NAMALWA (cell line): ENCODE results near the gene PTPN5.

Experiments
- DNase-seq: peaks from one replicate; pipeline ENCODE4 v3.0.0-alpha.2; 2015; ENCODE audit warnings: low spot score

The PTPN5 gene

DNA sequence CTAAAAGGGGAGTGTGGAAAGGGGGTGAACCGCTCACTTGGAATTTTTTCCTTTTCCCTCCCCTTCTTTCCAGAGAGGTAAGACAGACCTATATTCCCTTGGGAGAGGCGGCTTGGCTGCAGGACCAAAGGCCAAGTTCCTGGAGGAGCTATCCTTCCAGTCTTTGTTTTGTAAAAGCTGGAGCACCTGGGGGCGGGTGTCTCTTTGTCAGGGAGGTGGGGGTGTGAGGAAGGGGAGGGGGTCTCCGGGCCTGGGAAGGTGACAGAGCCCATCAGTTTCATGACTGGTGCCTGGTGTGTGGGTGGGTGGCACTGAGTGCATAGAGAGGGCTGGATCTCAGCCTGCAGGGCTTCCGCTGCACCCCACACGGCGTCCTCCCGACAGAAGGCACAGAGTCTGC, 18.5 kb downstream of the PTPN5 start:
- no peak for DNase-seq

DNA sequence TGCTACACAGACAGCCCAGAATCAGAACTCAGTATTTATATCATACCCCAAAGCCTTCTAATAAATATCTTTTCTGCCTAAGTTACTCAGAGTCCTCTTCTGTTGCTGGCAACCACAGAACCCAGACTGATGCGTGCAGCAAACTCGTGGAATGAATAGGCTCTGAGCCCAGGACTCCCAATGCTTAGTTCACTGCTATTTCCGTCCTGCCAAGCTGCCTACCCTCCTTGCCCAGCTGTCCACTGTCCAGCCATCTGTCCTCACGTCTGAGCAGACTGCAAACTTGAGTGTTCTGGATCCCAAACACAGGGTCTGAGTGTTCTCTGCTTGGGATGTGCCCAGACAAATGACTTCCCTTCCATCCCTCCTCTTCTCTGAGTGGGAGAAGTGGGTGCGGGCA, 19.4 kb downstream of the PTPN5 start:
- no peak for DNase-seq

DNA sequence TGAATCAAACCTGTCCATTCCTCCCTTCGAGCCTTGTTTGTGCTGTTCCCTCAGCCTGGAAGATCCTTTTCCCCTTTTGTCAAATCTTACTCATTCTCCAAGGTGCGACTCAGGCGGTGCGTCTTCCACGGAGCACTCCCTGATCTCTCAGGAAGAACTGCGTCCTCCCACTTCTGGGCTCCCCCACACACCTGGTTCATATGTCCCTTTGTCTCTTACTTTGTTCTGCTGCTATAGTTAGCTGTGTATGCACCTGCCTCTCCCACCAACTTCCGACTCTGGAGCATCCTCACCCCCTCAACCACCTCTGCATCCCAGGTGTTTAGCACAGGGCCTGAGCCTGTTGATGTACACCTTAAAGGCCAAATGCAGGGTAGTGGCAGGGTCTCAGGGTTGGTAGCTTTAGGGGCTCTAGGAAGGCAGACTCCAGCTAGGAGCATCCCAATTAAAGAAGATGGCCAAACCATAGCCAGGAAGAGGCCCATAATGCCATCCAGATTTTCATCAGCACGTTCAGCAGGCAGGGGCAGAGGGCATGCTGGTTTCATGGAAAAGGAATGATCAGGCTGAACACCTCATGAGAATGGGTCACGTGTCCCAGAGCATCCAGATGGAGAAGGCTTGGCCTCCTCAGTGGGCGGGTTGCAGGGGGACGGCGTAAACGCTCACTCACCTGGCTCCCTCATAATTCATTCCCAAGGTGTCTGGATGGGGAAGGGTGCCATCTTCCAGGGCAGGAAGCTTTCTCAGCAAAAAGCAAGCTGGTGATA, 20.1 kb downstream of the PTPN5 start:
- DNase-seq, result no peak

DNA sequence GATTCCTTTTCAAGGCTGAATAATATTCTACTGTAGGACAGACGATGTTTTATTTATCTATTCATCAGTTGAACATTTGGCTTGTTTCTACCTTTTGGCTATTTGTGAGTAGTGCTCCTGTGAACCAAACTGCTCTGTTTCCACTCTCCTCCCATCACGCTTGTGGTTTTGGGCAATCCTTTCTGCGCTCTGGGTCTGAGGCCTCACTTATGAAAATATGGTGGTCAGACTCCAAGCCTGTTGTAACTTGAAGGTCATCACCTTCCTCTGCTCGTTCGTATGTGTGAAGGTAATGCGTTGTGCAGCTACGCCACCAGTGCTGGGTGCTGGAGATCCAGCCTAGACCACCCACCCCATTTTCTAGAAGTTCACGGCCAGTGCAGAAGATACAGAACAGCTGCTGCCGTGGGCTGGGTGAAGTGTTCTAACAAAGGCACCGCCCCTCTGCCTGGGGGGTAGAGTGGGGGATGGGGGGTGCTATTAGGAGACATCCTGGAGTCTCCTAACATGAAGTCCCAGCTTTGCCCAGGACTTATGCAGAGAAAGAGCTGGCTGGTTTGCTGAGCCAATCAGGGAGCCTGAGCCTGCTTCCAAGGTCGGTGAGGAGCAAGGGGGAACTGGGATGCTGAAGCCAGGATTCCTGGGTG, 21.0 kb downstream of the PTPN5 start:
- no peak for DNase-seq

DNA sequence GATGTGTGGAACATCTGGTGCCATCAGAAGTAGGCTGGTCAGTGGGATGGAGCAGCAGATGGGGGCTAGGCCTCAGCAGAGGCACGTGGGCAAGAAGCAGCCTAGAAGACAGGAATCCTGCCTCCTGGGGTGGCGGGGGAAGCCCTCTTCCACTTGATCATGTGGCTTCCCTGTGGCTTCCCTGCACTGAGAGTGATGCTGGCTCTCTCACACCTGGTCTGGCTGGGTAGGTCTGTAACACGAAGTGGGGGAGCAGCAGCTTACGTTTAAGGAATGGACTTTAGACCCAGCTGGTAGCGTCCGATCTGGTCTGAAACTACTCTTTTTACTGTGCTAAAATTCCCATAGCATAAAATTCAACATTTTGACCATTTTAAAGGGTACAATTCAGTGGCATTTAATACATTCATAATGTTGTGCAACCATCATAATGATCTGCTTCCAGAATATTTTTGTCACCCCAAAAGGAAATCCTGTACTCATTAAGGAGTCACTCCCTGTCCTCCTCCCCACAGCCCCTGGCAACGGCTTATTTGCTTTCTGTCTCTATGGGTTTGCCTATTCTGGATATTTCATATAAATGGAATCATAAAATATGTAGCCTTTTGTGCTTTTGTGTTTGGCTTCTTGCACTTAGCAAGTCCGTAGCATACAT, 21.7 kb downstream of the PTPN5 start:
- DNase-seq, result no peak

DNA sequence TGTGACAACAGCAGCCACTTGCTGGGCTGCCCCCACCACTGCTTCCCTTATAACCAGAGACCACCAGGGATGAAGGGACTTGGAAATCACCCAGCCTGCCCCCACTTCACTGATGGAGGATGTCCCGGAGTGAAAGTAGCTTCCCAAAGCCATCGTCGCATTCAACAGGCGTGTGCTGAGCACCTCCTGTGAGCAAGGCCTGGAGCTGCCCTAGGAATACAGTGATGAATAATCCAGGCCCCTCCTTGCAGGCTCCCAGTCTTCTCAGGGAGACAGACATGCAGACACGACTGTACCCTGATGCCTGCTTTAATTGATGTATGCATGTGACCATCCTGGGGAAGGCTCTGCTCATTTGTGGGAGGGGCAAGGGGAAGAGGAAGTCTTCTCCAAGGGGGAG, 22.6 kb downstream of the PTPN5 start:
- DNase-seq, result no peak

DNA sequence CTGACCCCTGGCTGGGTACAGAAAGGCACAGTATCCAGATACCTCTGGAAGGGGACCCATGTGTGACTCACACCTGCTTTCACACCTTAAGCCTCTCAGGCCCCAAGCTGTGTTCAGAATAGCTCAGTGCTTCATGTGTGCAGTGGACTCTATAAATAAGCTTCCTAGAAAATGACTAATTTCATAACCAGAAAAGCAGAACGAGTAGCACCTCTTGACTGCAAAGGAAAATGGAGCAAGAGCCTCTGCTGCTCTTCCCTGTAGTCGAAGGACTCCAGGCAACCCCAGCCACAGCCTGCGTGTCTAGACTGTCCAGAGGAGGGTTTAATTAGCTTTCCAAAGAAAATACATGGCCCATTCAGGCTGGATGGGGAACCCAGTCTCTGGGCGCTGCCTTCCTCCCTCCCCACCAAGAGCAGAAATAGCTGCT, 23.1 kb downstream of the PTPN5 start:
- DNase-seq, result no peak

DNA sequence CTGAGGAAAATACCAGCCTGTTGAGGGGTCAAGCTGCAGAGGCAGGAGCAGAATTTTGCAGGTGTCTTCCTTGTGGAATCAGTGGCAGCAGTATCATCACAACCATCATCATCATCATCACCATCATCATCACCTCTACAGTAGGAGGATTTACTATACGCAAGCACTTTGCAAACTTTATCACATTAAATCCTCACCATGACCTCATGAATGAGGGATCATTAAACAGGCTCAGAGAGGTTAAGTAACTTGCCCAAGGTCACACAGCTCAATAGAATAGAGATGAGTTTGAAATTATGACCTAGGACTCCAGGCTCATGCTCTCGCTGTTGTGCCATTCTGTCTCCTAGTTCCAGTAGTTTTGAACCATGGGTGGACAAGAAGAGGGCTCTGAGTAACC, 25.6 kb downstream of the PTPN5 start:
- DNase-seq, result no peak

DNA sequence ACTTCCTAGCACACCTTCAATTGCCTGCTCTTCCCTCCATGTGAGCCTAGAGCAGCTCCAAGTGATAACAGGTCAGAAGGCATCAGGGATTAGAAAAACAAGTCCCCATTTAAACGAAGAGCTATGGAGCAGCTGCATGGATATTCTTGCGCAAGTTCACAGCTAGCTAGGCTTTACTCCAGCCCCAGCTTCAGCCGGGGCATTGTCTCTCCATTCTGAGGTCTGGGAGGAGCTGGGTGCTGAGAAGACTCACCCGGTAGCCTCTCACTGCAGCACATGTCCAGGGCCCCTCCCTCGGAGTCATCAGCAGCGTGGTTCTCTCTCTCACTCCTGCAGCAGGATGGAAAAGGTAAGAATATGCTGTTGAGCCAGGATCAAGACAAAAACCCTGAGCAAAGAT, 26.0 kb downstream of the PTPN5 start:
- no peak for DNase-seq

DNA sequence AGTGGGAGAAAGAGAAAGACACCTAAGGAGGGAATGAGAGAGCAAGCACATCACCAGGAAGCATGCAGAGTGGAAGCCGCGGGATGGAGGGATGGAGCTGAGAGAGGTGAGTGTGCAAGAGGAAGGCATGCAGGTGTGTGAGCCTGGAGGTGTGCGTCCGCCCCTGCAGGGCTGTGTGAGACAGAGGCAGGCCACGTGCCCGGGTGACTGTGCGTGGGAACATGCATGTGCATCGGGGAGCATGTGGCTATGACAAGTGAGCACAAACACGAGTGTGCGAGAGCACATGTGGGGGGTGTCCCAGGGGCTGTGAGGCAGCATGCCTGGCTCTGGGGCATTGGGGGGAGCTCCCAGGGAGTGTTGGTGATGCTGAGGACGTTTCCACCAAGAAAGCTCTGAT, 29.9 kb downstream of the PTPN5 start:
- no peak for DNase-seq

DNA sequence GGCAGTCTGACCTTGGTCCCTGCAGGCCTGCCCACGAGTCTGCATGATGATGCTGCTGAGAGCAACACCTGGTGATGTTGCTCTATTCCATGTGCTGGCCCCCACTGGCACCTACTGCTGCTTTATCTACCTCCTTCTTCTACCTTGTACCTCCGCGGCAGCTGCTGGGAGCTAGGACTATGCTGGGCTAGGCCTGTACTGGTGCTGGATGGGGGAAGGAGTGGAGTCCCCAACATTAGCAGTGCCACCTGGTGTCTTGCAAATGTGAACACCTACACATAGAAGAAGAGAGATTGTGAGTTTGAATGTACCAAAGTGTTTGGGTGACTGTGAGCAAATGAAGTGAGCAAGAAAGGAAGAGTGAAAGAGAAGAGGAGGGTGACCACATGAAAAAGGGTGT, 30.5 kb downstream of the PTPN5 start:
- no peak for DNase-seq

DNA sequence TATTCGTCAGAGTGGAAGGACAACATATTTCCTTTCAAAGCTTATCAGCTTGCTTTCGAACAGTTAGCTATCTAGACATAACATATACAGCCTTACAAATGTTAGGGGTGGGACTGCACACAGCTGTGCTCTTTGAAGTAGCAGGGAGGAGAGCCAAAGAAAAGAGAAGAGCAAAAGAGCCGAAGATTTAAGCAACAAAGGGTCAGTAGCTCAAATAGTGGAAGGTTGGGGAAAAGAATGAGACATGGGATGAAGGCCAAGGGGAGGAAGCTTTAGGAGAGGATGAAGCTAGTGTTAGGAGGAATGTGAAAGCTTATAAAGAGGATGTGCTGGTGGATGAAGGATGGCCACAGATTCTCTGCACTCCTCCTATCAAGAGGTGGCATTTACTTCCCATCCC, 33.8 kb downstream of the PTPN5 start:
- no peak for DNase-seq

DNA sequence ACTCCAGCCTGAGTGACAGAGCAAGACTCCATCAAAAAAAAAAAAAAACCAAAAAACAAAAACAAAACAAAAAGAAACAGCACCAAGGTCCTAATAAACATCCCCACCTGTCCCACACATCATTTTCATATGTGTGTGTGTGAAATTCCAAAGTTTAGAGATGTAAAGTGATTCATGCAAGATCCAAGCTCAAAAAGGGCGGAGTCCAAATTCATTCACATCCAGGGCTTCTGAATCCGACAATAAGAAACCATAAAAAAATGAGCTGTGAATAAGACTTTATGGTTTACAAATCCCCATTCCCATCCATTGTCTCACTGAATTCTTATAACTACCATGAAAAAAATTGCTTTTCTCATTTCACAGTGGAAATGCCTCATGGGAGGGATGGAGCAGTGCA, 34.7 kb downstream of the PTPN5 start:
- DNase-seq, result no peak

DNA sequence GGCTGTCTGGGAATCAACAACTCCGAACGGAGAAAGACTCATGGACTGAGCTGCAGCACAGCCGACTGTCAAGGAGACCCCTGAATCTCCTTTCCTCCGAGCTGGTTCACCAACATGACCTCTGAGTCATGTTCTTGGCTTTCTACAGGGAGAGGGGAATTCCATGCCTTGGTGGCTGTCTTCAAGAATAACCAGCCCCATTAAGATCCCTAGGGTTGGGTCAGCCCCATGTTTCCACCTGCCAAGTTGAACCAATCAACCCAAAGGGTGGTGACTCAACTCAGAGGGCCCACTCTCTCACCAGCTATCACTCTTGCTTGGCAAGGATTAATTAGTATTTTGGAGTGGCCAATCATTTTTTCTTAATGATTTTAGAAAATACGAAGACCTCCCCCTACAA, 37.3 kb downstream of the PTPN5 start:
- DNase-seq, result no peak

DNA sequence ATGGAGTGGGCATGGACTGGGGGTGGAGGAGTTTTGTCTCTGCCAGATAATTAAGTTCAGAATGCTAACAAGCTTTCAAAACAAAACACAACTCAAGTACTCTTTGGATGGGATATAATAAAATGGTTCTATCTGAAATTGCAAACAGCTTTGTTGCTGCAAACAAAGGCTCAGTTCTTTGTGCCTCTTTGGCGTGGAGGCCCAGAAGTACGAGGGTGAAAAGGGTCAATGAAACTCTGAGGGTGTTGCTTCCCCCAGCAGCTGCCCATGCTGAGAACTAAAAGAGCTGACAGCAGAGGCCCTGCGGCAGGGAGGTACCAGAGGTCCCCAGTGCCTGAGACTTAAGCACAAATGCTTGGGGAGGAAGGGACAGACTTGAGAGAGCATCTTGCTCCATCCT, 39.1 kb downstream of the PTPN5 start:
- DNase-seq, result no peak

DNA sequence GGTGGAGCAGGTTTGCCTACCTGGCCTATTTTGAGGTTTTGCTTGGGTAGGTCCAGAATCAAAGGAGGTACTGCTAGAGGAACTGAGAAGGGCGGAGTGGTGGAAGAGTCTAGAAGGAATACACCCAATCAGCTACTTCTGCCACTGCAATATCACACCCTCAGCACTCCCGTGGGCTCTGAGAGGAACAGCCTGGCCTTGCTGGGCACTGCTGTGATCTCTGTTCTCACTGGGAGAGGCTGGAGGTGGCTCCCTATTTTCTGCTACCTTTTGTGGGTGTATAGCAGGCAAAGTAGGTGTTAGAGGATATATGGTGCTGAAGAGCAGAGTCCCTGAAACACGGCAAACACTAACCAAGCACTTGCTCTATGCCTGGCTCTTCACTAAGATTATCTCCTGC, 40.7 kb downstream of the PTPN5 start:
- no peak for DNase-seq

DNA sequence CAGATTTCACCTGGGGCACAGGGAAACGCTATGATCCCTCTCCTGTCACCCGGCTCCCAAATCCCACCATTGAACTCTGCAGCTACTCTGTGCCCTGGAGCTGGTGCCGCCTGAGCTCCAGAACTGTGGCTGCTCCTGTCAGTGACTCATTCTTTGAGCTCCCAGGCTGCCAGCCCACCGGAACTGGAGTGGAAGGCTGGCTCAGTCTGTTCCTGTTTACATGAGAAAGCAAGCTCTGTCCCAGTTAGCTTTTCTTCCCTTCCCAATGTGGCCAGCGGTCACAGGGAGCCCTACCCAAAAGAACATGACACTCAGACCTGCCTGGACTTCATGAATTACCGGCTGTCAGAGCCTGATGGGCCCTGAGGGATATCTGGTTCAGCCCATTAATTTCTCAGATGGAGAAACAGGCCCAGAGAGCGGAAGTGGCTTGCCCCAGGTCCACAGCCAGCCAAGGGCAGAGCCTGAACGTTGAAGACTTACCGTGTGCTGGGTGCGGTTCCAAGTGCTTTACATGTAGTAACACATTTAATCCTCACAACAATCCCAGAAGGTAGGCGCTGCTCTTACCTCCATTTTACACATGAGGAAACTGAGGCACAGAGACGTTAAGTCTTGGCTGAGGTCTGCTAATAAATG, 41.8 kb downstream of the PTPN5 start:
- no peak for DNase-seq

DNA sequence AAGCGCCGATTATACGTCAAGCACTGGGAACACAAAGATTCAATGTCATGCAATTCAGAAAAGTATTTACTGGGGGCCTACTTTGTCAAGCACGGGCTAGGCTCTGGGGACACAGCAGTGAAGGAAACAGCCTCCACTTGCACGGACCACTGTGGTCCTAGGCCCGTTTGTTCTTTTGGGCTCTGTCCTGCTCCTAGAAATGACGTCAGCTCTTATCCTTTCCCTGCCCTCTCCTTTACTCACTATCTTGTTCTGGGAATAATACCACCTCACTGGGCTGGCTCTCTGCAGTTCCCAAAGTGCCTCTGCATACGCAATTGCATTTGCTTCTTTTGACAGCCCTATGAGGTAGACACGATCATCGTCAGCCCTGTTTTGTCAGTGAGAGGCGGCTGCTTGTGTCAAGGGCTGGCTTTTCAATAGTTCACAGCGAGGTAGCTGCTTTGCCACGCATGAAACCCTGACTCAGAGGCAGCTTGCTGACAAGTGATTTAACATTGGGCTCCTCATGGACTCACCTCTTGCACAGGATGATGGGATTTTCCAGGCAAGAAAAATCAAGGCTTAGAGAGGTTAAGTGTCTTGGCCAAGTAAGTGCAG, 42.7 kb downstream of the PTPN5 start:
- DNase-seq, result no peak

DNA sequence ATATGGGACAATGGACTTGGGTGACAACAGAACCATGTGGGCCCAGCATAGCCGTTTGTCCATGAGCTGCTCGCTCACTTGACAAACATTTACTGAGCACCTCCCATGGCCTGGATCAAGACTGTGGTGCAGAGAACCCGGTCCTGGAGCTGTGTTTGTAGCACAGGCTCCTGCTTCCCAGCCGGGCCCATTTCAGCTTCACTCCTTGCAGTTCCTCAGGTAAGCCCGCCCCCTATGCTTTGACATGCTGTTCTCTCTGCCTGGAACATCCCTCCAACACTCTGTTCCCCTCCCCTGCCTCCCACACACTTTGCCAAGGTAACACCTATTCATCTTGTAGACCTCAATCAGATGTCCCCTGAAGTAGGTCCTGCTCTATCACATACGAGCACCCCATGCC, 46.3 kb downstream of the PTPN5 start:
- no peak for DNase-seq

DNA sequence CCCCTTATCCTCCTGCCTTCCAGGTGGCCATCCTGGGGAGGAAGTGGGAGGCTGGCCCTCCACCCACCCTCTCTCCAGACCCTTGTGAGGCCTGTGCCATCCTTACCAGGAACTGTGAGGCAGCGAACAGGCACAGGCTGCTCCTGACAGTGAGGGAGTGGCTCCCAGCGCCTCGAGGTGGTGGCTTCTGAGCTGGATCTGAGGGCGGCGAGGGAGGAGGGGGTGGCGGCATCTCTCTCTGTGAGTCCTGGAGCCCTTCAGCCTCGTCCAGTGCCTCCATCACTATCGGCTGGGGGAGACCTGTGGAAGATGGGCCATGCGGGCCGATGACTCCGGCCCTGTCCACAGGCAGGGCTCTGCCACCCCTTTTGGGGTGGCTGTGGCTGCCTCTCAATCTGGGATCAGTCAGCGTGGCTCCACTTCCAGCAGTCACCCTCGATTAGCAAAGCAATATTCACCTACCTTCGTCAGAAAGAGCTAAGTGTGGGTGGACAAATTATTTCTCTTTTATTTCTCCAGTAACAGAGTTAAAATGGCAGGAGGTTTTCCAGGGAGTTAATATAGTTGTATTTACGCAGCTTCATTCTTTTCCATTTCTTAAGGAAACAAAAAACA, 47.6 kb downstream of the PTPN5 start:
- no peak for DNase-seq

DNA sequence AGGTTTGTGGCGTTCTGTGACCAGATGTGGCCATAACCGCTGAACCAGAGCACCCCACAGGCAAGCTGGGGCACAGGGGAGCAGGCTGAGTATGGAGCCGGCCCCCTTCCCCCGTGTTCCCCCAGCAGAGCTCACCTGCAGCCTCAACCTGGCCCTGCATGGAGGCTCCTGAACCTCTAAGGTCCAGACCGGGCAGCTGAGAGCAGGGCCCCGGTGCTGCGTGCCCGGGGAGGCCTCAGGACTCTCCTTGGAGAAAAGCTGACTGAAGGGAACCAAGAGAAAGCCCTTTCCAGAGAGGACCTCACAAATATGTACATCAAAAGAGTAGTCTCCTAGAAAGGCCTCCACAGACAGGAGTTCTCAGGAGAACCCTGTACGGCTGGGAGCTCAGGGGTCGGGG, 48.2 kb downstream of the PTPN5 start:
- DNase-seq, result no peak

DNA sequence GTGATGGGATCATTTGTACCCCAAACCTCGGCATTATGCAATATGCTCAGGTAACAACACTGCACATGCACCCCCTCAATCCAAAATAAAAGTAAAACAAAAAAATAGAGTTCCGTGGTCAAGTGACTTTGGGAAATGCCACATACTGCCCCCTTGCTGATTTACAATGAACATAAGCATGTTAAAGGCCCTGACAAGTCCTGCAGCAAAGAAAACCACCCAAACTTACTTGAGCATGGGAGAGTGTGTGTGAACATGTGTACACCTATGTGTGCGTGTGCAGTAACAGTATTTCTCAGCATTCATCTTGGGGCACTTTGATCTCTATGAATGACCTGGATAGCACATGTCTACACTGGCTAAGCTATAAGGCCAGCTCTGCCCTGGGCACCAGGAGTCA, 49.8 kb downstream of the PTPN5 start:
- no peak for DNase-seq
